Mucosa of descending colon (tissue), 3 donors: Measurements from ENCODE around the gene POM121C. TPM values are rescaled to one million over a fixed set of nuclear protein-coding genes. Genes with fewer than 3 reads are reported as not detected.
"Not testable (repeated sequence)": the region's sequence is repeated elsewhere in the genome, so short reads cannot be mapped to it uniquely, and the experiment has no call there.

Experiments
- ATAC-seq: fragments of 200-7000 bp; cut with Tn5 transposase; one replicate; pipeline ENCODE4 v1.9.1; 2020; ENCODE audit warnings: mild to moderate bottlenecking, moderate library complexity
- DNase-seq, 3 donors: peaks; one replicate each; pipeline ENCODE4 v3.0.0-alpha.2; 2020
- H3K36me3 ChIP-seq: fragments of 200-600 bp; one replicate; pipeline ENCODE4 v1.8.0; 2021; ENCODE audit warnings: low read depth, mild to moderate bottlenecking
- H3K4me1 ChIP-seq: fragments of 200-600 bp; one replicate; pipeline ENCODE4 v1.8.0; 2021; ENCODE audit warnings: low read depth, mild to moderate bottlenecking
- H3K4me3 ChIP-seq: fragments of 200-600 bp; one replicate; pipeline ENCODE4 v1.8.0; 2021; ENCODE audit warnings: mild to moderate bottlenecking
- H3K9me3 ChIP-seq: fragments of 200-600 bp; one replicate; pipeline ENCODE4 v1.8.0; 2021; ENCODE audit warnings: mild to moderate bottlenecking
- intact Hi-C, 2 donors: fragments of 100-400 bp; cut with DNase I in 1 of 2; cut with micrococcal nuclease in 1 of 2; formaldehyde crosslinking; loops; one replicate each; pipeline versions ENCODE4 v1.11.0 to v1.11.1; 2022; cut with DNase I, micrococcal nuclease
- total RNA-seq, 3 donors: library from RNA; stranded (reverse); fragmentation: NEBNext Ultra II Directional in 2 of 3; extraction: Animal tissue kit (Norgen Biotek cat#: 25700) in 2 of 3; gene quantifications; one replicate each; pipeline versions ENCODE4 v1.2.1 to v1.2.4, GENCODE V29; 2021 to 2023
- donor health status: DM: no; HTN: no; CAD: no; lungs with moderate emphysema.
- donor health status: DM: no; HTN: no; CAD: no.
- donor health status: DM: no; HTN: yes; CAD: no.

Gene POM121C
- total RNA-seq, 3 donors from 2014 or later: 29.2 to 43.7 (median 34.4) TPM

DNA sequence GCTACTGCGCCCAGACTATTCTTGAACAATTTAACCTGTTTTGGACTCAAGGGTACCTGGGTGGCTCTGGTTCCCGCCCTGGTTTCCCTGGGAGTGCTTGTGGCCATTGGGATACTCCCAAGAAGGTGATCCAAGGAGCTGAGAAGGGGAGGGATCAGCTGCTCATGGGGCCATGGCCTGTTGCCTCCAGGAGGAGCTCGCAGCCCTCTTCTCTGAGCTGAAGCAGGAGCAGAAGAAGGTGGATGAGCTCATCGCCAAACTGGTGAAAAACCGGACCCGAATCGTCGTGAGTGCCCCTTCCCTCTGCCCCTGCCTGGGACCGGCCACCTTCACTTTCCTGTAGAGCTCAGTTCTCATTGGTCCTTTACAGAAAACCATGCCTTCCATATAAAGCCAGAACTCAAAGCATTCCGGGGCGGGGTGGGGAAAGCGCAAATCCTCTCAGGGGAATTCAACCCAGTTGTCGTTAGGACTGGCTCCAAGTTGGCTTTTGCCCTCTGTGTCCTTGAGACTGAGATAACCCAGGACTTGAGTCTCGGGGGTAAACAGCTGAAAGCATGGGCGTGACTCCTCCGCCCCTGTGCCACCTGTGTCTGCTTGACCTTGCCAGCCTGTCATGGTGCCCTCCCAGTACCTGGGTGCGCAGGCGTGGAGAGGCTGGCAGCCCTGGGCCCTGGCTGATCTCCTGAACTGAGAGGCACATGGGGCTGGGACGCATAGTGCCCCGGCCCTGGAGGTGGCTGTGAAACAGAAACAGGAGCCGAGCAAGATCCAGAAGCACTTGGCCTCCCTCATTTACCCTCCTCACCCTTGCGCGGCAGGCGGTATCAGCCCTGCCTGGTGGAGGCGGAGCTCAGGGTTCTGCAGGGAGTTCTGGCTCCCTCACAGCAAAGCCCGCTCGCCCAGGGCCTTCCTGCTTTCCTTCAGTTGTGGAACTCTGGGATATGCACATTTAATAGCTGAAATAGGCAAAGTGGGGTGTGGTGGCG lies 82.3 kb downstream of the POM121C start:
- H3K4me1 ChIP-seq, intact Hi-C loops, DNase-seq, H3K36me3 ChIP-seq, H3K9me3 ChIP-seq, H3K4me3 ChIP-seq: not testable (repeated sequence)
- ATAC-seq: peak; percentile 16

DNA sequence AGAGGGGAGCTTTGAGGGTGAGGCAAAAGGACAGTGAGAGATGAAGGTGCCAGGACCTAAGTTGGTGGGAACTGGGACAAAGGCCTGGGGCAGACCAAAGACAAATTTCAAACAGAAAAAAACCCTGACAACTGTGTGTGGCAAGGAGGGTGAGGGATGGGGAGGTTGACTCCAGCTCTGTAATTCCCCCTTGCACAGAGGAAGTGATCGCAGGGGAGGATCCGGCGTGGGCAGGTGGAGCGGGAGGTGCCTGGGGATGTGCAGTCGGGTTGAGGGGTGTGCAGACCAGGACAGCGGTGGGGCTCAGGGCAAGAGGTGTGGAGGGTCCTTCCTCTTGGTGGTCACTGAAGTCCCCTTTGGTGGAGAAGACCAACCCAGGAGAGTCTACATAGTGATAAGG lies 85.5 kb downstream of the POM121C start:
- H3K9me3 ChIP-seq, intact Hi-C loops, H3K36me3 ChIP-seq, H3K4me1 ChIP-seq, ATAC-seq, H3K4me3 ChIP-seq, DNase-seq: not testable (repeated sequence)

DNA sequence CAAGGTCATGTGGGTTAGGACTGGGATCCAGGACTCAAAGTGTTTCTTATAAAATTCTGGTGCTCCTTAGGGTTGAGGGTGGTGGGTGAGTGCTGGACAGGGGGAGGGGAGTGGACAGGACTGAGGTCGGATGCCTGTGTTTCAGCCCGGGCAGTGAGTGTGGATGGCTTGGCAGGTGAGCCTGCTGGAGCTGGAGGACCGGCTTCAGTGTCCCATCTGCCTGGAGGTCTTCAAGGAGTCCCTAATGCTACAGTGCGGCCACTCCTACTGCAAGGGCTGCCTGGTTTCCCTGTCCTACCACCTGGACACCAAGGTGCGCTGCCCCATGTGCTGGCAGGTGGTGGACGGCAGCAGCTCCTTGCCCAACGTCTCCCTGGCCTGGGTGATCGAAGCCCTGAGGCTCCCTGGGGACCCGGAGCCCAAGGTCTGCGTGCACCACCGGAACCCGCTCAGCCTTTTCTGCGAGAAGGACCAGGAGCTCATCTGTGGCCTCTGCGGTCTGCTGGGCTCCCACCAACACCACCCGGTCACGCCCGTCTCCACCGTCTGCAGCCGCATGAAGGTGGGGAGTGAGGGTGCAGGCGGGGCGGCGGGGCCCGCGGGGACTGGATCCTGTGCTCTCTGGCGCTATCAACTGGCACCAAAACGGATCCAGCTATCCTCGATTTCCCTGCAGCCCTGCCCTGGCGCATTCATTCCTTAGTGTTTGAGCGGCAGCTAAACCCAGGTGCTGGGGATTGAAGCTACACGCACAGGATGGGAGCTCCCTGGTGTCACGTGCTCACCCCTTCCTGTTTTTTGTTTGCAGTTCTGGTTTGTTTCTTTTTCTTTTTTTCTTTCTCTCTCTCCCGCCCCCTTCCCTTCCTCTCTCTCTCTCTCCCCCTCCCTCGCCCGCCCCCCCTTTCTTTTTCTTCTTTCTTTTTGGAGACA lies 87.1 kb downstream of the POM121C start:
- DNase-seq, intact Hi-C loops: not testable (repeated sequence)
- ATAC-seq: peak; percentile 77

DNA sequence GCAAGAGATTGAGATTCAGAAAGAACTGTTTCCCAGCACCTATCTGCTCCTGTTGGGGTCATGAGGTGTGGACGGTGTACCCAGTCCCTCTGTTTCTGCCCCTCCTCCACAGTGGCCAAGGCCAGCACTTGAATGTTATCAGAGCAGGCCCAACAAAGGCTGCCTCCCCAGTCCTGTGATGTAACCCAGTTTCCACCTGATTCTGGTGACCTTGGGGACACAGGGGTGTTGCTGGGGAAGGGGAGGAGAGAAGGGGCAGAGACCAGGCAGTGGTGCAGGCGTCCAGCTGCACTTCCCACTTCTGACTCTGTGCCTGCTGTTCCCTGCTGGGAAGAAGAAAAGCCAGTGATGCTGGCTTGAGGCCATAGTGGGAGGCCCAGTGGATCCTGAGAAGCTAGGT lies 88.2 kb downstream of the POM121C start:
- intact Hi-C loops, H3K4me1 ChIP-seq, H3K9me3 ChIP-seq, ATAC-seq, H3K36me3 ChIP-seq, DNase-seq, H3K4me3 ChIP-seq: not testable (repeated sequence)

More for the DNA sequence above, 87.1 kb downstream of the POM121C start:
- not testable (repeated sequence) for H3K4me1 ChIP-seq, H3K4me3 ChIP-seq, H3K36me3 ChIP-seq, H3K9me3 ChIP-seq

DNA sequence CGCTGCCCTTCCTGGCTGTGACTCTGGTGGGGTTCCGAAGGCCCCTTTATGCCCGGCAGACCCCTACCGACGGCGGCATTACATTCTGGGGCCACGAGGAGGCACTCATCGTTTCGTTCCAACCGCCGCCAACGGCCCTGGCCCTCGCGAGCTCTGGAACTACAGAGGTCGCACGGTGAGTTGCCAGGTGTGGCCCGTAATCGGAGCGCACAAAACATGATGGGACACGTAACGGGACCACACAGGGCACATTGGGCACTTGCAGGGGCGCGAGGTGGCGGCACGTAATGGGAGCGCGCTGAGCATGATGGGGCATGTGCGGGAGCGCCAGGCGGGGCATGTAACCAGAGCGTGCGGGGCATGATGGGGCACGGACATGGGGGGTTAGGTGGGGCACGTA lies 90.8 kb downstream of the POM121C start, which contains the start of gene TRIM73:
TSS of gene TRIM73 (plus strand) at position 301 of the 400 bp plus-strand sequence. CDS start 3,305 bp downstream, outside the sequence.
- H3K4me3 ChIP-seq, intact Hi-C loops, DNase-seq, H3K4me1 ChIP-seq, H3K36me3 ChIP-seq, ATAC-seq, H3K9me3 ChIP-seq: not testable (repeated sequence)

DNA sequence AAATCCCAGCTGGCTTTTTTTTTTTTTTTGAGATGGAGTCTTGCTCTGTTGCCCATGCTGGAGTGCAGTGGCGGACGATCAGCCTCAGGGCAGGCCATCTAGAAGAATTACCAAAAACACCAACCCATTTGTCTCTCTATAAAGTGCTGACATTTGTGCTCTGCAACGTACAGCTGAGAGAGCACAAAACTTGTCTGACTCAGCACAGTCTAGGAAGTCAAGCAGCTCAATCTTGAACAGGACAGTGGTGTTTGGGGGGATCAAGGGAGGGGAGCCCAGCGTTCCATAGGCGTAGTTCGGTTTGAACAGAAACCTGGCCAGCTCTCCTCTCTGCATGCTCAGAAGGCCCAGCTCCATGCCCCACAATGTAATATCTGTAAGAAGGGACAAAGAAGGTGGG lies 92.9 kb downstream of the POM121C start:
- H3K4me1 ChIP-seq, DNase-seq, H3K9me3 ChIP-seq, intact Hi-C loops, H3K4me3 ChIP-seq, H3K36me3 ChIP-seq: not testable (repeated sequence)
- peak; percentile 10 for ATAC-seq

DNA sequence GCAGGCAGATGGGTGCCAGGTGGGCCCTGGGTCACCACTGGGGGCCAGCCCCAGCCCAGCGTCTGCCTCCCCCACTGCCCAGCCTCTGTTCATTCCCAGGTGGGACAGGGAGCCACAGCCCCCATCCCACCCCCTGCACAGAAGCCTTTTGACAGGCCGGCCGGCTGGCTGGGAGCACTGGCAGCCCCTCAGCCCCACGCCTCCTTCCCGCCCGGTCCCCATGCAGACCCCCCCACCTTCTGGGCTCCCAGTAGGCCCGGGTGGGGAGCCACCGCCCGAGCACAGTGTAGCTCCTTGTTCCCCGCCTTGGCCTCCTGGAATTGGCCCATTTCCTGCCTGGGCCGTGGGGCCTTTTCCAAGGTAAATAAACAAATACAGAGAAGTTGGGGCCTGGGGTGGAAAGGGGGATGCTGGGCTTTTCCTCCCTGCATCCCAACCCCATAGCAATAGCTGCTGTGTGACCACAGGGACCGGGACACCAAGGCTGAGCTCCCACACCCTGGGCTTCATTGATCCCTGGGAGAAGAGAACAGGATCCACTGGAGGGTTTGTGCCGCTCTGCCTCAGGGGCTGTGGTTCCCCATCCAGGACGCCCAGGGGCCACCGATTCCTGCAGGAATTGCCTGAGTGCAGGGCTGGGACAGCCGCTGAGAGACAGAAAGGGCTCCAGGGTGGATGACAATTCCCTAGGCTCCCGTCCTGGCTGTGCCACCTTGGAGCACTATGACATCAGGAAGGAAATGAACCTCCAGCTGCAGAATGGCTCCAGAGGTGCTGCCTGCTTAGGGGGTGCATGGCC lies 111.4 kb downstream of the POM121C start:
- H3K36me3 ChIP-seq, H3K4me1 ChIP-seq, H3K9me3 ChIP-seq, H3K4me3 ChIP-seq, intact Hi-C loops, DNase-seq: not testable (repeated sequence)
- peak; percentile 70 for ATAC-seq

DNA sequence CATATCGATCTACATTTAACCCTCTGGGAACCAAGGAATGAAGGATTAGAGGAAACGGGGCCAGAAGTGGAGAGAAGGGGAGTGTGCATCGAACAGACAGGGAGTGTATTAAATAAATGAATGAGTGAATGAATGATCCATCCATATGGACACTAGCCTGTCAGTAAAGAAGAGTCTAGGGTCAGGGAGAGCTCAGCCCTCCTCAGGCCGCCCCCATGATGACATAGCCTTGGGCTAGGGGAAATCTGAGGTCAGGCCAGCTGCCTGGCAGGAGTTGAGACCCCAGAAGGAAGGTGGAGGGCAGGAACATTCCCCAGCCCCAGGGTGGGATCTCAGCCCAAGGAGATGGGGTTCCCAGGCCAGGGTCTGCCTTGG lies 112.0 kb downstream of the POM121C start:
- peak; percentile 17 for ATAC-seq
- H3K4me3 ChIP-seq, DNase-seq, H3K36me3 ChIP-seq, H3K9me3 ChIP-seq, intact Hi-C loops, H3K4me1 ChIP-seq: not testable (repeated sequence)

DNA sequence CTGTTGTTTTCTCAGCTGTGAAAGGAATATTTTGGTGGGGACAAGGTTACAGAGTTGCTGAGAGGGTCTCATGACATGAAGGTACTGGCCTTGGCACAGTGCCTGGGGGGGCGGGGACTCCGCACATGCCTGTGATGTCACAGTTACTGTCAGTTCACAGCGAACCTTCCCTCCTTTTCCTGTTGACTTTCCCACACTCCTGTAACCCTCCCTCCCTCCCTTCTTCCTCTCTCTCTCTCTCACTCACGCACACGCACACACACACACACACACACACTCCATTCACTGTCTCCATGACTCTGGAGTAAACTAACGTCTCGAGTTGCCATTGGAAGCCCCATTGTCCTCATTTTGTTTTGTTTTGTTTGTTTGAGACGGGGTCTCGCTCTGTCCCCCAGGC lies 118.8 kb downstream of the POM121C start:
- peak; percentile 37 for ATAC-seq
- intact Hi-C loops: not testable (repeated sequence)

More for the DNA sequence above, 118.8 kb downstream of the POM121C start:
- H3K36me3 ChIP-seq, H3K4me3 ChIP-seq, H3K4me1 ChIP-seq, H3K9me3 ChIP-seq, DNase-seq: not testable (repeated sequence)

Other genes starting within 250 kb of the POM121C start
- gene TRIM73, start 90.7 kb downstream of the POM121C start, total RNA-seq: 1 to 10 TPM; 3.2 to 5.7 (median 4.3) TPM
- gene SPDYE5, start 6.0 kb upstream of the POM121C start, total RNA-seq: under 1 TPM in 2 of 3 donors, not detected in 1; 0.17 to 0.38 TPM